H9 (cell line): Measurements from ENCODE around the gene CD84. TPM values are rescaled to one million over a fixed set of nuclear protein-coding genes. Genes with fewer than 3 reads are reported as not detected.

Source experiments
- DNase-seq: peaks from one replicate; pipeline ENCODE4 v3.0.0-alpha.2; 2017
- H2AFZ ChIP-seq: one replicate; pipeline ENCODE4 v1.6.1; 2013; ENCODE audit warnings: mild to moderate bottlenecking, low read length, control low read depth, moderate library complexity
- H2AK5ac ChIP-seq: 2 replicates; pipeline ENCODE4 v1.6.1; 2013; ENCODE audit warnings: low read length, control low read depth, mixed read lengths; ENCODE audit not compliant: insufficient read length
- H2BK120ac ChIP-seq: one replicate; pipeline ENCODE4 v1.6.1; 2013; ENCODE audit warnings: low read depth, mild to moderate bottlenecking, low read length, control low read depth, inconsistent platforms; ENCODE audit not compliant: poor library complexity, severe bottlenecking
- H2BK12ac ChIP-seq: 2 replicates; pipeline ENCODE4 v1.6.1; 2013; ENCODE audit warnings: low read length, control low read depth, mixed read lengths, low read depth; ENCODE audit not compliant: insufficient read length
- H2BK15ac ChIP-seq: 2 replicates; pipeline ENCODE4 v1.6.1; 2013; ENCODE audit warnings: low read depth, low read length, control low read depth
- H2BK20ac ChIP-seq: one replicate; pipeline ENCODE4 v1.6.1; 2013; ENCODE audit warnings: low read depth, mild to moderate bottlenecking, low read length, control low read depth, inconsistent platforms; ENCODE audit not compliant: poor library complexity, severe bottlenecking
- H2BK5ac ChIP-seq: 2 replicates; pipeline ENCODE4 v1.6.1; 2013; ENCODE audit warnings: low read length, control low read depth, mixed read lengths; ENCODE audit not compliant: insufficient read length
- H3K14ac ChIP-seq: 2 replicates; pipeline ENCODE4 v1.6.1; 2013; ENCODE audit warnings: low read length, control low read depth; ENCODE audit not compliant: insufficient read depth
- H3K18ac ChIP-seq: 2 replicates; pipeline ENCODE4 v1.6.1; 2013; ENCODE audit warnings: low read depth, mild to moderate bottlenecking, mixed read lengths, low read length, control low read depth; ENCODE audit not compliant: insufficient read length
- H3K23ac ChIP-seq: 2 replicates; pipeline ENCODE4 v1.6.1; 2013; ENCODE audit warnings: low read length, control low read depth, mixed read lengths, low read depth; ENCODE audit not compliant: insufficient read length
- H3K23me2 ChIP-seq: 2 replicates; pipeline ENCODE4 v1.6.1; 2013; ENCODE audit warnings: low read depth, mild to moderate bottlenecking, mixed read lengths, low read length, control low read depth; ENCODE audit not compliant: insufficient read length, poor library complexity, severe bottlenecking
- H3K27ac ChIP-seq: 2 replicates; pipeline ENCODE4 v1.5.1; 2013; ENCODE audit warnings: low read length, control low read depth, mixed read lengths, low read depth; ENCODE audit not compliant: insufficient read length
- H3K27me3 ChIP-seq: 2 replicates; pipeline ENCODE4 v1.6.1; 2013; ENCODE audit warnings: low read length, control low read depth, inconsistent platforms; ENCODE audit not compliant: insufficient read depth
- H3K4ac ChIP-seq: 2 replicates; pipeline ENCODE4 v1.6.1; 2013; ENCODE audit warnings: low read depth, mild to moderate bottlenecking, control low read depth, inconsistent platforms, low read length, moderate library complexity
- H3K4me1 ChIP-seq: 2 replicates; pipeline ENCODE4 v1.6.1; 2013; ENCODE audit warnings: low read length, control low read depth, inconsistent platforms; ENCODE audit not compliant: insufficient read depth
- H3K4me2 ChIP-seq: 2 replicates; pipeline ENCODE4 v1.6.1; 2013; ENCODE audit warnings: low read length, control low read depth, mixed read lengths; ENCODE audit not compliant: insufficient read length, insufficient read depth
- H3K56ac ChIP-seq: 2 replicates; pipeline ENCODE4 v1.6.1; 2013; ENCODE audit warnings: low read depth, mild to moderate bottlenecking, mixed read lengths, low read length, control low read depth; ENCODE audit not compliant: insufficient read length
- H3K79me1 ChIP-seq: 2 replicates; pipeline ENCODE4 v1.6.1; 2013; ENCODE audit warnings: low read depth, mild to moderate bottlenecking, moderate library complexity, low read length, control low read depth, inconsistent platforms; ENCODE audit not compliant: insufficient read depth, poor library complexity, severe bottlenecking
- H3K79me2 ChIP-seq: 2 replicates; pipeline ENCODE4 v1.6.1; 2013; ENCODE audit warnings: low read length, control low read depth, inconsistent platforms; ENCODE audit not compliant: insufficient read depth
- H3K9ac ChIP-seq: 2 replicates; pipeline ENCODE4 v1.6.1; 2013; ENCODE audit warnings: low read length, control low read depth, mixed read lengths; ENCODE audit not compliant: insufficient read length; ENCODE audit errors: extremely low read depth
- H3K9me3 ChIP-seq: one replicate; pipeline ENCODE4 v1.6.1; 2013; ENCODE audit warnings: low read depth, low read length, inconsistent platforms; ENCODE audit not compliant: control insufficient read depth
- H3T11ph ChIP-seq: one replicate; pipeline ENCODE4 v1.6.1; 2013; ENCODE audit warnings: mild to moderate bottlenecking, low read length, control low read depth, inconsistent platforms
- H4K20me1 ChIP-seq: one replicate; pipeline ENCODE4 v1.6.1; 2013; ENCODE audit not compliant: control insufficient read depth, insufficient read length, insufficient read depth
- H4K5ac ChIP-seq: 2 replicates; pipeline ENCODE4 v1.6.1; 2013; ENCODE audit warnings: low read depth, mild to moderate bottlenecking, mixed read lengths, low read length, control low read depth; ENCODE audit not compliant: insufficient read length
- H4K8ac ChIP-seq: replicated peaks from 2 replicates; pipeline ENCODE4 v1.6.1; 2013; ENCODE audit warnings: low read length, control low read depth, mixed read lengths, low read depth; ENCODE audit not compliant: insufficient read length
- H4K91ac ChIP-seq: 2 replicates; pipeline ENCODE4 v1.6.1; 2013; ENCODE audit warnings: low read depth, mild to moderate bottlenecking, moderate library complexity, mixed read lengths, low read length, control low read depth; ENCODE audit not compliant: insufficient read length
- H3K27ac Mint-ChIP-seq, 3 experiments: 2 replicates in 2 of 3; 3 replicates in 1 of 3; pipeline ENCODE4 v1.8.0; 2020 to 2021; ENCODE audit warnings: mixed read lengths in 3 of 3, mild to moderate bottlenecking in 1 of 3, moderate library complexity in 1 of 3
- H3K27me3 Mint-ChIP-seq: 2 replicates; pipeline ENCODE4 v1.8.0; 2021; ENCODE audit warnings: low read depth, mild to moderate bottlenecking, moderate library complexity, mixed read lengths
- H3K36me3 Mint-ChIP-seq, 3 experiments: 2 replicates in 2 of 3; 3 replicates in 1 of 3; pipeline ENCODE4 v1.8.0; 2020 to 2021; ENCODE audit warnings: low read depth in 3 of 3, mixed read lengths in 3 of 3; ENCODE audit not compliant: insufficient read depth in 1 of 3
- H3K4me1 Mint-ChIP-seq, 2 experiments: 2 replicates each; pipeline ENCODE4 v1.8.0; 2020; ENCODE audit warnings: mixed read lengths in 2 of 2
- H3K4me3 Mint-ChIP-seq, 2 experiments: 2 replicates in 1 of 2; 3 replicates in 1 of 2; pipeline ENCODE4 v1.8.0; 2020 to 2021; ENCODE audit warnings: mild to moderate bottlenecking in 2 of 2, mixed read lengths in 2 of 2, moderate library complexity in 1 of 2
- H3K9me3 Mint-ChIP-seq, 2 experiments: 2 replicates in 1 of 2; 3 replicates in 1 of 2; pipeline ENCODE4 v1.8.0; 2020; ENCODE audit warnings: mild to moderate bottlenecking in 2 of 2, mixed read lengths in 2 of 2, moderate library complexity in 1 of 2
- WGBS: extraction: QIAGEN DNeasy Blood & Tissue Kit; methylation state at CpG from one replicate; pipeline ENCODE4 v1.1.7; 2013; ENCODE audit warnings: missing lambda C conversion rate, low lambda C conversion rate, mixed read lengths; ENCODE audit not compliant: insufficient read length; ENCODE audit errors: extremely low coverage; 5-methylcytosine and 5-hydroxymethylcytosine counted together
- total RNA-seq: library from RNA; stranded (reverse); gene quantifications from 2 replicates; pipeline ENCODE4 v1.2.1, GENCODE V29; 2021
- TF ChIP-seq, protein P1 (sequence below): fragments of 200-600 bp; sonication (generic); conservative IDR thresholded peaks from 3 replicates; pipeline ENCODE4 v1.8.0; 2021; ENCODE audit warnings: antibody characterized with exemption, mild to moderate bottlenecking

CD84 gene
- total RNA-seq, 1 experiment from 2014 or later: not detected

DNA sequence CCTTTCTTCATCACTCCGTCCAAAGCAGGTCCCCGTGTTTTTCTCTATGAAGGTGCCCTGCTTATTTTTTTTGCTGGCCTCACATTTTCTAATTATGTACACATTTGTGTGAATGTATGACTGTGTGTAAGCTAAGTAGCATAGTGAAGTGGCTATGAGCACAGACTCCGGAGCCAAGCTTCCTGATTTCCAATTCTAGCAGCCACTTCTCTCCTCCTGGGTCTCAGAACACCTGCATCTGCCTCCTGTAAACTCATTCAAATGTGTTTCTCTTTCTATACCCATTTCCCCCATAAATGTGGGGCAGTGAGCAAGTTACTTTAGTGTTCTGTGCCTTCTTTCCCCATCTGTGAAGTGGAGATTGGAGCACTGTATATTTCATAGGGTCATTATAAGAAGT lies 58.3 kb downstream of the CD84 start:
- Histone ChIP-seq H2BK120ac (no peak overlapping the region), H4K5ac (no peak overlapping the region), H4K91ac (no peak overlapping the region), H4K8ac (no peak overlapping the region), H3T11ph (no peak overlapping the region), H4K20me1 (no peaks in the 10 kb centered on the region), H3K9me3 (no peaks in the 10 kb centered on the region), H3K27ac (no peak overlapping the region), H2AFZ (no peak overlapping the region), H3K4me1 (peaks cover 5% of the 10 kb centered on the region; the same call in 1 of the 2 replicates), H3K18ac (no peak overlapping the region), H2BK12ac (no peak overlapping the region), H2BK15ac (no peak overlapping the region), H3K27me3 (no peaks in the 10 kb centered on the region), H3K4ac (no peak overlapping the region), H3K56ac (no peak overlapping the region), H3K14ac (no peak overlapping the region), H3K79me1 (no peaks in the 10 kb centered on the region), H3K23me2 (no peaks in the 10 kb centered on the region), H3K4me2 (no peak overlapping the region), H2AK5ac (no peak overlapping the region), H2BK20ac (no peak overlapping the region), H2BK5ac (no peak overlapping the region), H3K23ac (no peak overlapping the region), H3K9ac (no peak overlapping the region), H3K79me2 (no peaks in the 10 kb centered on the region)
- no CpG with 5 or more reads among the region's 3 CpGs for WGBS
- peaks cover 2% of the 10 kb centered on the region; the same call in 1 of the 2 replicates for H3K27me3 Mint-ChIP-seq
- H3K9me3 Mint-ChIP-seq: peaks cover 10% of the 10 kb centered on the region in 2 experiments; a peak in 3 of 5 replicates
- H3K36me3 Mint-ChIP-seq: no peaks in the 10 kb centered on the region
- TF ChIP-seq, protein P1, sequence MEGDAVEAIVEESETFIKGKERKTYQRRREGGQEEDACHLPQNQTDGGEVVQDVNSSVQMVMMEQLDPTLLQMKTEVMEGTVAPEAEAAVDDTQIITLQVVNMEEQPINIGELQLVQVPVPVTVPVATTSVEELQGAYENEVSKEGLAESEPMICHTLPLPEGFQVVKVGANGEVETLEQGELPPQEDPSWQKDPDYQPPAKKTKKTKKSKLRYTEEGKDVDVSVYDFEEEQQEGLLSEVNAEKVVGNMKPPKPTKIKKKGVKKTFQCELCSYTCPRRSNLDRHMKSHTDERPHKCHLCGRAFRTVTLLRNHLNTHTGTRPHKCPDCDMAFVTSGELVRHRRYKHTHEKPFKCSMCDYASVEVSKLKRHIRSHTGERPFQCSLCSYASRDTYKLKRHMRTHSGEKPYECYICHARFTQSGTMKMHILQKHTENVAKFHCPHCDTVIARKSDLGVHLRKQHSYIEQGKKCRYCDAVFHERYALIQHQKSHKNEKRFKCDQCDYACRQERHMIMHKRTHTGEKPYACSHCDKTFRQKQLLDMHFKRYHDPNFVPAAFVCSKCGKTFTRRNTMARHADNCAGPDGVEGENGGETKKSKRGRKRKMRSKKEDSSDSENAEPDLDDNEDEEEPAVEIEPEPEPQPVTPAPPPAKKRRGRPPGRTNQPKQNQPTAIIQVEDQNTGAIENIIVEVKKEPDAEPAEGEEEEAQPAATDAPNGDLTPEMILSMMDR: no peak
- H3K4me3 Mint-ChIP-seq: no peak overlapping the region
- H3K4me1 Mint-ChIP-seq: peaks cover 25 to 29% of the 10 kb centered on the region in 2 experiments
- H3K27ac Mint-ChIP-seq: peak overlapping the region in 1 of 3 experiments; percentile 23; a peak in 2 of 7 replicates
- no peak for DNase-seq
